KOPT-K1 (cell line): Measurements from ENCODE around the gene ESR1.
"Not testable (repeated sequence)": the region's sequence is repeated elsewhere in the genome, so short reads cannot be mapped to it uniquely, and the experiment has no call there.

ENCODE experiments used
- H3K27ac ChIP-seq: fragments of 200-600 bp; sonication (generic); 2 replicates; pipeline ENCODE4 v1.5.1; 2016; ENCODE audit warnings: antibody characterized with exemption, mild to moderate bottlenecking, low read depth, low read length; ENCODE audit not compliant: poor library complexity, severe bottlenecking
- H3K36me3 ChIP-seq: fragments of 200-600 bp; sonication (generic); 2 replicates; pipeline ENCODE4 v1.5.1; 2017; ENCODE audit warnings: antibody characterized with exemption, mild to moderate bottlenecking, low read length, moderate library complexity; ENCODE audit not compliant: insufficient read depth
- H3K9me3 ChIP-seq: fragments of 200-600 bp; sonication (generic); 2 replicates; pipeline ENCODE4 v1.5.1; 2017; ENCODE audit warnings: antibody characterized with exemption, low read length, mild to moderate bottlenecking; ENCODE audit not compliant: insufficient read depth, poor library complexity, severe bottlenecking

Gene ESR1

GRCh38 chr6:152012227-152012626 lies 204.7 kb downstream of the ESR1 start:
- no peak overlapping the region for H3K27ac ChIP-seq
- H3K36me3 ChIP-seq: no peaks in the 10 kb centered on the region
- no peaks in the 10 kb centered on the region for H3K9me3 ChIP-seq

- Histone ChIP-seq H3K9me3 (no peaks in the 10 kb centered on the region), H3K27ac (no peak overlapping the region), H3K36me3 (no peaks in the 10 kb centered on the region)
Observed at GRCh38 chr6:152018876-152019275, 211.4 kb downstream of the ESR1 start.

GRCh38 chr6:152022303-152022702 lies 214.8 kb downstream of the ESR1 start:
- no peak overlapping the region for H3K27ac ChIP-seq
- H3K9me3 ChIP-seq: no peaks in the 10 kb centered on the region
- no peaks in the 10 kb centered on the region for H3K36me3 ChIP-seq

GRCh38 chr6:152023613-152024012 lies 216.1 kb downstream of the ESR1 start:
- no peaks in the 10 kb centered on the region for H3K9me3 ChIP-seq
- H3K36me3 ChIP-seq: no peaks in the 10 kb centered on the region
- no peak overlapping the region for H3K27ac ChIP-seq

- no peak overlapping the region for H3K27ac ChIP-seq
- no peaks in the 10 kb centered on the region for H3K9me3 ChIP-seq
- no peaks in the 10 kb centered on the region for H3K36me3 ChIP-seq
Observed at GRCh38 chr6:152026291-152026690, 218.8 kb downstream of the ESR1 start.

GRCh38 chr6:152026744-152027143 lies 219.3 kb downstream of the ESR1 start:
- H3K9me3 ChIP-seq, H3K27ac ChIP-seq, H3K36me3 ChIP-seq: not testable (repeated sequence)

GRCh38 chr6:152033765-152034164 lies 226.3 kb downstream of the ESR1 start:
- not testable (repeated sequence) for H3K9me3 ChIP-seq, H3K27ac ChIP-seq, H3K36me3 ChIP-seq

- no peak overlapping the region for H3K27ac ChIP-seq
Observed at GRCh38 chr6:152034631-152035030, 227.1 kb downstream of the ESR1 start.

GRCh38 chr6:152046118-152046517 lies 238.6 kb downstream of the ESR1 start:
- Histone ChIP-seq H3K27ac (no peak overlapping the region), H3K36me3 (no peaks in the 10 kb centered on the region), H3K9me3 (no peaks in the 10 kb centered on the region)

More at GRCh38 chr6:152034631-152035030, 227.1 kb downstream of the ESR1 start:
- no peaks in the 10 kb centered on the region for H3K9me3 ChIP-seq
- no peaks in the 10 kb centered on the region for H3K36me3 ChIP-seq

- H3K9me3 ChIP-seq: no peaks in the 10 kb centered on the region
- no peaks in the 10 kb centered on the region for H3K36me3 ChIP-seq
- H3K27ac ChIP-seq: no peak overlapping the region
Observed at GRCh38 chr6:152048921-152049320, 241.4 kb downstream of the ESR1 start.

- H3K27ac ChIP-seq: no peak overlapping the region
Observed at GRCh38 chr6:152049502-152049901, 242.0 kb downstream of the ESR1 start.

GRCh38 chr6:152050451-152051195 lies 243.1 kb downstream of the ESR1 start:
- Histone ChIP-seq H3K9me3 (no peaks in the 10 kb centered on the region), H3K36me3 (no peaks in the 10 kb centered on the region), H3K27ac (no peak overlapping the region)

More at GRCh38 chr6:152049502-152049901, 242.0 kb downstream of the ESR1 start:
- H3K36me3 ChIP-seq: no peaks in the 10 kb centered on the region
- no peaks in the 10 kb centered on the region for H3K9me3 ChIP-seq

GRCh38 chr6:152052061-152052460 lies 244.6 kb downstream of the ESR1 start:
- H3K27ac ChIP-seq: no peak overlapping the region
- no peaks in the 10 kb centered on the region for H3K36me3 ChIP-seq
- H3K9me3 ChIP-seq: no peaks in the 10 kb centered on the region

- no peak overlapping the region for H3K27ac ChIP-seq
- no peaks in the 10 kb centered on the region for H3K9me3 ChIP-seq
- no peaks in the 10 kb centered on the region for H3K36me3 ChIP-seq
Observed at GRCh38 chr6:152053332-152053731, 245.8 kb downstream of the ESR1 start.

GRCh38 chr6:152054441-152054840 lies 247.0 kb downstream of the ESR1 start:
- no peaks in the 10 kb centered on the region for H3K36me3 ChIP-seq
- H3K9me3 ChIP-seq: no peaks in the 10 kb centered on the region
- H3K27ac ChIP-seq: no peak overlapping the region

- no peaks in the 10 kb centered on the region for H3K9me3 ChIP-seq
- H3K36me3 ChIP-seq: no peaks in the 10 kb centered on the region
- H3K27ac ChIP-seq: no peak overlapping the region
Observed at GRCh38 chr6:152055517-152055916, 248.0 kb downstream of the ESR1 start.
